HG03196 (cell line): ENCODE measurements around the gene ANKMY2.
A peak's percentile ranks its signal among the peaks of the same experiment; 100 is the strongest.
"Not testable (repeated sequence)": the region's sequence is repeated elsewhere in the genome, so short reads cannot be mapped to it uniquely, and the experiment has no call there.

Source experiments
- ATAC-seq: cut with Tn5 transposase; IDR thresholded peaks from one replicate; pipeline ENCODE4 v1.9.1; 2021; ENCODE audit not compliant: unreplicated experiment

The ANKMY2 gene

DNA sequence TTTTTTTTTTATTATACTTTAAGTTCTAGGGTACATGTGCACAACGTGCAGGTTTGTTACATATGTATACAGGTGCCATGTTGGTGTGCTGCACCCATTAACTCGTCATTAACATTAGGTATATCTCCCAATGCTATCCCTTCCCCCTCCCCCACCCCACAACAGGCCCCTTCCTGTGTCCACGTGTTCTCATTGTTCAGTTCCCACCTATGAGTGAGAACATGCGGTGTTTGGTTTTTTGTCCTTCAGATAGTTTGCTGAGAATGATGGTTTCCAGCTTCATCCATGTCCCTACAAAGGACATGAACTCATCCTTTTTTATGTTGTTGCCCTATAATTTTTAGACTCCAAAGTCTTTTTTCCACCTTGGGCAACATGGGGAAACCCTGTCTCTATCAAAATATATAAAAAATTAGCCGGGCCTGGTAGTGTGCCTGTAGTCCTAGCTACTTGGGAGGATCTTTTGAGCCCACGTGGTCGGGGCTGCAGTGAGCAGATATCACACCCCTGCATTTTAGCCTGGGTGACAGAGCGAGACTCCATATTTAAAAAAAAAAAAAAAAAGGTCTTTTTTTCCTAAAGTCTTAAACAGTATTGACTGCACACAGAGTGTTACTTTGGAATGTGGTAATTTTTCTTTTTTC, 14.4 kb upstream of the ANKMY2 start:
- ATAC-seq, result not testable (repeated sequence)

DNA sequence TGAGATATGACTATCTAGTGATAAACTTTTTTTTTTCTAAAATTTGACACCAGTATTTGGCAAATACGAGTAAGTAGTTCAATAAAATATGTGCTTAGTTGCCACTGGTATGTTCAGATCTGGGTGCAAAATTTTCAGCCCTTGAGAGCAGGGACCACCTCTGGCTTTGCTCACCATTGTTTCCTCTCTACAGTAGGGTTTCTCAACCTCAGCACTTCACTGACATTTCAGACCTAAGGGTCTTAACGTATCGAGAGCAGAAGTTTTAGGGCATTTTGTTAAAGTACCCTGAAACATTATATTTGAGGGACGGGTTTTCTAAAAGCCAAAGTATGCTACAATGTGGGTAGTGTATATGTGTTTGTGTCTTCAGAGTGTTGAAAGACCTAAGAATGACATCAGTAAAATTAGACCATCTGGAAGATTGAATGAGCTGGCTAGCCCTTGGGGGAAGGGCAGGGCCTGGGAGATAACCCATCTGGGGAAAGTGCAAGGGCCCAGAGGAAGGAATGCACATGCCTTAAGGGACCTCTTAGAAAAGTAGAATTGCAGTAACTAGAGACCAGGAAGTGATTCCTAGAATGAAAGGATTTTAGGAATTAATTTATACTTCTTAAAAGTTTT, 12.2 kb upstream of the ANKMY2 start:
- ATAC-seq, result no peak

DNA sequence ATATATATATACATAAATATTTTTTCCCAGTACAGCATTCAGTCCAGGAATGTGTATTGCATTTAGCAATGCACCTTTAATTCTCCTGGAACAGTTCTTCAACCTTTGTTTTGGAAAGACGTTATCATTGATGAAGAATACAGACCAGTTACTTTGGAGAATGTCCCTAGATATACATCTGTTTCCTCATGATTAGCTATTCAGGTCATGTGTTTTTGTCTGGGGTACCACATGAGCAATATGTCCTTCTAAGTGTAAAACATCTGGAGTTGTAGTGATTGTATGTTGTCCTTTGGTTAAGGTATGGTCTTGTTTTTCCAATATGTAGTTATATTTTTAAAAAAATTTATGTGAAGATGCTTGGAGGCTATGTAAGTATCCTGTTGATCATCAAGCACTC, 10.6 kb upstream of the ANKMY2 start:
- ATAC-seq, result no peak

DNA sequence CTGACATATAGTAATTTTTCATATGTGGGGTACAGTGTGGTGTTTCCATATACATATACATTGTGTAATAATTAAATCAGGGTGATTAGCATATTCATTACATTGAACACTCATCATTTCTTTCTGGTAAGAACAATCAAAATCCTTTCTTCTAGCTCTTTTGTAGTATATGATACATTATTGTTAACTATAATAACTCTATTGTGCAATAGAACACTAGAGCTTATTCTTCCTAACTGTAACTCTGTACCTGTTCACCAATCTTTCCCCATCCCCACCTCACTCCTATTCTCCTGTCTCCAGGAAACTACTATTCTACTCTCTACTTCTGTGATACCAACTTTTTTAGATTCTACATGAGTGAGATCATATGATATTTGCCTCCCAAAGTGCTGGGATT, 9.8 kb upstream of the ANKMY2 start:
- ATAC-seq, result no peak

DNA sequence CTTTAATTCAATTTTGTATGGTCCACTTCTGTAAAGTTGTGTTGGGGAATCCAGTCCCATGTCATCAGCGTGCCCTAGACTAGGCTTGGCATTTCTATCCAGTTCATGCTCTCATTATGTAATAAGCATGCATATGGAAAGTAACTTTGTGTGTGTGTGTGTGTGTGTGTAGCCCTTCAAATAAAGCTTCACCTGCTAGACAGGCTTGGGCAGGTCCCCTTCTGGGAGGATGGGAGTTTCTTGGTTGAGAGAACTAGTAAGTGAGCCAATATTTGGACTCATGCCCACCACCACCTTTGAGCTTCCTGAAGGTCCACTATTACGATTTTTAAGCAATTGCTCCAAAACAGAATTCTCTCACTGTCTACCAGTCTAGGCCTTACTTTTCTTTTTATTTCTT, 7.3 kb upstream of the ANKMY2 start:
- no peak for ATAC-seq

DNA sequence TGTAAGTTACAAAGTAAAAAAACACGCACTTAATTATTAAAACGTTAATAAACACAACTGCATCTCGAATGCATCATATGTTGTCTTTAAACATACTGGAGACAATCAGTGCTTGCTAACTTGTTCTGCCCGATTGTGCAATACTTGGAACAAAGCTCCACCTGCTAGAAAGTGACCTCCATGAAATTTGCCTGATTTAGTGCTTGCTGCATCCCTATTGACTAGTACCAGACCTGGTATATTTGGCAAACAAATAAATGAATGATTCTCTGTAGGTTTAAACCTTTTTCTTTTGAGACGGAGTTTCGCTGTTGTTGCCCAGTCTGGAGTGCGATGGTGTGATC, 6.7 kb upstream of the ANKMY2 start:
- ATAC-seq, result no peak

DNA sequence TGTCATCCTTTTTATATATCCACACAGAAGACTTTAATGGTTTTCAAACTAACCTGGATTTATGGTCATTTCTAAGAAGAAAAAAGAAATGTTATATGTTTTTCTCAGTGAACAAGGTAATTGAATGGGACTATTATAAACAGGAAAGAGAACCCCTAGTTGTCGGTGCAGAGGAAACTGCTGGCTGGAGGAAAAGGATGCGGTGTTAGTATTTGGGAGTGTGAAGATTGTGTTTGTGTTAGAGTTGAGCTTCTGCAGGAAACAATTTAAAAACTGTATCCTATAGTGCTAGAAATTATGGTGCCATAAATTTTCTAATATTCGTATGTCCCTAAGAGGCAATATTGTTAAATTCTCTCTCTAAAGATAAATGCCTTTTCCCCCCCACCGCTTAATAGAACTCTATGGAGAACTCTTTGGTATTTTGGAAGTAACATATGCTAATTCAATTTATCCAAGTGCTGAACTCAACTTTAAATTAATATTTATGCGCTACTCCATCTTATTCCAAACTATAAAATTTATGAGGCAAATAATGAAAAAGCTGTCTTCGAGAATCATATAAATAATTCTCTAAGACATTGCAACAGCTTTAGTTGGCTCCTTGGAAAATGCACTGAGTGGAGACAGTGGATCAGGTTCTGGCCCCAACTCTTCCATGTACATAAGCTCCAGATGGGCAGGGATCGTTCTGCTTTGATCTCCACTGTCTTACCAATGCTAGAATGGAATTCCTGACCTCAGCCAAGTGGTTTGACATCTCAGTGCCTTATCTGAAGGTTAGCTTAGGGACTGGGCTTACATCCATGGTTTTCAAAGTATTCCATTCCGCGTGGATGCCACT, 6.1 kb upstream of the ANKMY2 start:
- ATAC-seq, result no peak

DNA sequence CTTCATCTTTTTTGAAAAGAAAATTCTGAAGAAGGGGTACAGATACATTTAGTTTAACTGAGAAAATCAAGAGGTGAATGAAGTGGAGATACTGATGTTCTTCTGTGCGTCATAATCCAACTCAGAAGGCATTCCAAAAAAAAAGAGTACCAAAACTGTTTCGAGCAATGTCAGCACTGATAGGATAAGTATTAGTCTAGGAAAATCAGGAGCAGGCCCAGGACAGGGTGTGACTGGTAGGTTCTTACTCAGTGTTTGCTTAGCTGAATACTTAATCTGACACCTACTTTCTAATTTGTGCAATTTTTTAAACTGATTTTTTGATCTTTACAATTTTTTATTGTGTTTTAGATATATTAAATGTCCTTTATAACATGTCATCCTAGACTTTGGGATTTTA, 4.7 kb upstream of the ANKMY2 start:
- no peak for ATAC-seq

DNA sequence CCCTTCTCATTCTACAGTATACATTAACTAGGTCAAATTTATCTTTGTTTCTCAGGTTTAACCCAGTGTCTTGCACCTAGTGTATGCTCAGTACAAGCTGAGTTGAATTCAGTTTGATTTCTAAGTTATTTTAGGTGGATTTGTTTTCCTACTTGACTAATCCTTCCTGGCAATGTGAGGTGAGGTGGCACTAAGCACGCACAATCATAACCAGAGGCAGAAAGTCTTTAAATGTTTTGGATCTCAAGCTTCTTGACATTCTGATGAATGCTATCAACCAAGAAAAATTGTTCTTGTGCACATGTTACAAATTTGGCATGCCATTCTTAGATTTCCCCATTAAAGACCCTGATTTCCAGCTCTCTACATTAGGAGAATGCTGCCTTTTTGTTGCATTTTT, 3.6 kb upstream of the ANKMY2 start:
- no peak for ATAC-seq

DNA sequence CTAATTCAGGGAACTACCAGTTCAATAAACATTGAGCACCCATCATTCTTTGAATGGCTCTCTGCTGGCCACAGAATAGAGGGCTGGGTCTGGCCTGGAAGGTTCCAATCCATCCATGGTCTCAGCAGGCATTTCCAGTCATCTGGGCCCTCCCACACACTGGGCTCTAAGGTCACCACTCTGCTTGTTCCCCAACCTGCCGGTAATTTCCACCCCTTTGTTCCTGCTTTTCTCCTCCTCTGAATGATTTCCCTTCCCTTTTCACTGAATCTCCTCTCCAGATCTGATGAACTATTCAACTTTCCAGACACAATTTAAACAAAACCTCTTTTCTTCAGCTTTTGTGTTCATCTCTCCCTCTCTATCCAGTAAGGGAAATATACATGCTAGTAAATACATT, 3.0 kb upstream of the ANKMY2 start:
- no peak for ATAC-seq

DNA sequence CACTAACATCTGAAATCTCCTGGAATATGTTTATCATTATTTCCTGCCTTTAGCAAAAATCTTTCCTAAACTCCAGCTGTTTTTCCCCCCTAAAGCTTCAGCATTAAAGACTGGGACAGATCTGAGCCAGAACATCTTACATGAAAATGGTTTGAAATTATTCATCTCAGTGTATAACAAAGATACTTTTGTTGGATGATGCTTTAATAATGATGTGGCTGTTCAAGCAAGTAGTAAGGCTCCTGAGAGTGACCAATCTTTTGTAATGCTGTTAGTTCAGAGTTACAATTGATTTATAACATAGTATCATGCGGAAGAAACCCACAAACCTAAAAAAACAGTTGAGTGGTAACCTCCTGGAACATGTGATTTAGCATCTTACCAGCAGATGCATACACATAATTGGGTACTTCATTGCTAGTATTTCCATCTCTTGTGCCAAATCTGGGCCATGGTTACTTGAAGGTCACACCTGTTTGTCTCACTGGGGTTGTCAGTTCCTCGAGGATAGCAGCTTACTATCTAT, 1.9 kb upstream of the ANKMY2 start:
- no peak for ATAC-seq

DNA sequence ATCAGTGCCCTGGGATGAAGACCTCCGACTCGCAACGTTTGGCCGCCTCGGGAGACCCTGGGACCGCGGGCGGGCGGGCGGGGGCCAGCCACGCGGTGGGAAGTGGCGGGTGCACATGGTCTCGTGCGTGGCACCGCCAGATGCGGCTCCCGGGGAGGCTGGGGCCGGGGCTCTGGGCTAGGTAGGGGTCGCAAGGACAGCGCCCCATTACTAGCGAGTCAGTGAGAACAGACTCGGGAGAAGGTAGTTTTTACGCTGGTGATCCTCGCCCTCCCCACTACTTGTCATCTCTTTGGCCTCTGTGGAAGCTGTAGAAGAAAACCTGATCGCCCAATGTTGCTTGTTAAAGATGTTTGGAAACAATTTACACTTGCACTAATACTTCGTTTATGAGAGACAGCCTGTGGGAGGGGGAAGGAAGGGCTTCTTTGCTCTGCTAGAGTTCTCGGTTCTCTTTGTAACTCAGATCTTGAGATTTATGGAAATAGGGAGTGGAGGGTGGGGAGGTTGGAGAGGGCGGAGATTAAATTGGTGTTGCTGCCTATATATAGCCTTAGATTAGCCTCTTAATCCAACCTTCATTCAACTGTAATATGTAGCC, 1.0 kb upstream of the ANKMY2 start:
- ATAC-seq, result no peak

DNA sequence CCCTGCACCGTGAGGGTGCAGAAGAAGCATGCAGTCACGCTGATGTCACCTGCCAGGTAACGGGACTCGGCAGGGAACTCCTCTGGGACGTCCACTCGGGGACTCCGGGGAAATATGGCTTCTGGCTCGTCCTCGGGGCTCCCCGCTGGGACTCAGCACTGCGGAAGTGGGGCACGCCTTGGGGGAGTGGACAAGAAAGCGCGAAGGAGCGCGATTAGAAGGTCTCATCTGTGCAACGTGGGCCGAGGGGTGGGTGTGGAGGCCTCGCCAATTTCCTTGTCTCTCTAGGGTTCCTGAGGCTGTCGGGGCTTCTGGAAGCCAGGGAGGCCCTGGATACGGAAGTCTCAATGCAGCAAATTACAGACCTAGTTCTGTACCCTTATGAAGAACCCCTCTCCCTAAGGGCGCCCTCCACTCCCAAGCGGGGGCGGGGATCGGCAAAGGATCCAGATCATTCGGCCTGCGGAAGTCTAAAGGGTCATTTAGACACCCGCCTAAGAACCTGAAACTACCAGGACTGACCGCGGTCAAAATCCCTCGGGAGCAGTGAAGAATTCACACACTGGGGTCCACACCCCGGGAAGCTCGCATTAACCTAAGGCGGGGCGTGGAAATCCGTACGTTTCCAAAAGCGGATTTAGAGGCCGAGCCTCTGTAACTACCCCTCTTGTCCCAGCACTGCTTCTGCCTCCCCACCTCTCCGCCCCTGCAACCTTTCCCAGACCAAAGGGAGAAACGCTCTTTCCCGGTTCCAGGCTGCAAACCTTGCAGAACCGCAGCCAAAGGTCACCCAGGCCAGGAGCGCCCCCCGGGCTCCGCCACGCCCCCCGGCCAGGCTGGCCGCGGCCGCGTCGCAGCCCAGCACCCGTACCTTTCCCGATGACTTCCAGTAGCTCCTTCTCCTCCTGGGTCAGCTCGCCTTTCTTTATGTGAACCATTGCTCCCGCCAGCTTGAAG, 640 bp downstream of the ANKMY2 start:
- peak; percentile 3 for ATAC-seq

DNA sequence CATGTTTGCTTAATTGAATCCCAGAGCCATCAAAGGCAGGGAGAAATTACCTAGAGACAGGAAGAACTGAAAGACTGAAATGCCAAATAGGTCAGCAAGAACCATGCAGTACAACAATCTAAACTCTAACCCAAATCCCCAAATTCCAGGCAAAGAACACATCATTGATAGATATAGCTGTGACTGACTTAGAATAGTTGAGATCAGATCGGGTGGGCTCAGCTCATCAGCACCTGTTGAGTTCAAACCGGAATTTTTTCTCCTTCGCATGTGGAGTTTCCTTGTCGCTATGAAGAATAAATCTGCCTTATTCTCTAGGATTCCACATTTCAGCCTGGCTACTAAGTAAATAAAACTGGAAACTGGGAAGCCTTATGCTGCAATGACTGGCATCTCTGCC, 1.4 kb downstream of the ANKMY2 start:
- no peak for ATAC-seq

DNA sequence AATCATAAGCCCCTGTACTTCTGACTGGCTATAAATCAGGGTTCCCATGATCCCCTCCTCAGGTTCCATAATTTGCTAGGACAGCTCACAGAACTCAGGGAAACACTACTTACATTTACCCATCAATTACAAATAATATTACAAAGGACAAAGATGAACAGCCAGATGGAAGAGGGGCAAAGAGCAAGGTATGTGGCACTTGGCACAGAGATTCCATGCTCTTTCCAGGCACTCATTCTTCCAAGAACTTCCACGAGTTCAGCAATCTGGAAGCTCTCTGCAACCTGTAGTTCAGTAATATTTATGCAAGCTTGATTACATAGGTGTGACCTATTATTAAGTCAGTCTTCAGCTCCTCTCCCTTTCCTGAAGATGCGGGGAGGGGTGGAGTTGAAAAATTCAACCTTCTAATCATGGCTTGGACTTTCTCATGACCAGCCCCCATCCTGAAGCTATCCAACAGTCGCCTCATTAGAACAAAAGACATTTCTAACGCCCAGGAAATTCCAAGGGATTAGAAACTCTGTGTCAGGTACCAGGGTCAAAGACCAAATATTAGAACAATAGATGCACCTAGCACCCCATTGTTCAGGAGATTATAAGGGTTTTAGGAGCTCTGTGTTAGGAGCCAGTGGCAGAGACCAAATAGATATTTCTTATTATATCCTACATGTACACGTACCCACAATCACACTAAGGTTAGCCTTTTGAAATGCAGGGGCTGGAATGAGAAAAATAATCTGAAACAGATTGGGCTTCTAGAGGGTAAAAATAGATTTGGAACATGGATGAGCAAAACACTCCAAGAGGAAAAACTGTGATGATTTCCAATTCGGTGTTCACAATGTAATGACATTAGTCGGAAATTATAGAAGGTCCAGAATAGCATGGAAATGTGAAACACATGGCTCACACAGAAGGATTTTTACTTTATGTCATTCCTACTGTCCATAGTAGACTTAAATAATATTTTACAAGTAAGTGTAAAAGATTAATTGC, 7.0 kb downstream of the ANKMY2 start:
- no peak for ATAC-seq

DNA sequence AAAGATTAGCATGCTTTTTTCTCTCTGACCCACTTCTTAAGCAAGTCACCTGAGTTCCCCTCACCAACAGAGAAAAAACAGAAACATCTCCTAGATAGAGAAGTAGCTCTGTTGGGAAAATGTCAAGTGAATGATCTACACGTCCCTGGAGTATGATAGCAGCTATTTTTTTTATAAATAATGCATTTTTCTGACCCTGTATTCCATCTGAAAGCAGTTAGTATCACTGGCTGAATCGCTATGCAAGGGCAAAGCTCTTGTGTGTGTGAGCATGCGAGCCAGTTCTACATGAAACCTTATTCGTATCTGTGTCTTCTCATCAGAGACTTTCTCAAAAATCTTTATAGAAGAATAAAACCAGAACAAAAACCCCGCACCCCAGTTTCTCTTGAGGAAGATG, 8.2 kb downstream of the ANKMY2 start:
- no peak for ATAC-seq

DNA sequence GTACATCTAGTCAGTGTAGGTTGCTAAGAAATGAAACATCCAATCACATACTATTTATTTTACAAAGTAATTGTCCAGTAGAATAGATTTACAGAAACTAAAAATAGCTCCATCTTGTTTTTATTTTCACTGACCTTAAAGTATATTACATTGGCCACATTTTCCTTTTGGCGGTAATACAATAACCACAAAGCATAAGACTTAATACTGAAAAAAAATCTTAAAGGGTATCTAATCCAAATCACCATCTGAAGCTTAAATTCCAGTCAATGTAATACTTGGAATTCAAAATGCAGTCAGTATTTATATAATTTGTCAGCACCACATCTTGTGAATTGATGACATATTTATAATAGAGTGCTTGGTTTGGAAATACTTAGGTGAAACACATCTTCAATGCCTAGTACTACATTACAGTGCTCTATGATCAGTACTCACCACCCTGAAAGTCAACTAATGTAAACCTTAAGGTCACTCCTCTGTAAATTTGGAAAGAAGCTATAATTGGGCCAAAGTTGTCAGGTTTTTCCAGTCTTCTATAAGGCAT, 8.9 kb downstream of the ANKMY2 start:
- no peak for ATAC-seq

DNA sequence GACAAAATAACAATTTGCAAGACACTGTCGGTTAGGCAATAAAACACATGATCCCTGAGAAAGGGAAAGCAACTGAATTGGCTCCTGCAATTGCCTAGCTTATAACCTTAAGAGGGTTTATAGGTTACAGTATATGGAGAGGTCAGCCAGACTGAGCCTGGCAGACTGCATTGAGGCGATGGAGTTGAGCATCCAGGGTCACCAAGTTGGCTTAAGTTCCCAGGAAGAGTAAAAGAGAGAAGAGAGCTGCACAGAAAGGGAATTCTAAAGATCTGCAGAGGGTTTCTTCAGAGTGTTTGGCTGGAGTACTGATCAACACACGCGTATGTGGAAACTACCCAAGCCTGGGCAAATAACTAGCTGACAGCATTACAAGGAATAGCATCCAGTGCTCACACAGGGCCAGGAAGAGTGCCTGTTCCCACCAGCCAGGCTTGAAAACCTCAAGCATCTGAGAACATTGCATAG, 11.2 kb downstream of the ANKMY2 start:
- ATAC-seq, result no peak

DNA sequence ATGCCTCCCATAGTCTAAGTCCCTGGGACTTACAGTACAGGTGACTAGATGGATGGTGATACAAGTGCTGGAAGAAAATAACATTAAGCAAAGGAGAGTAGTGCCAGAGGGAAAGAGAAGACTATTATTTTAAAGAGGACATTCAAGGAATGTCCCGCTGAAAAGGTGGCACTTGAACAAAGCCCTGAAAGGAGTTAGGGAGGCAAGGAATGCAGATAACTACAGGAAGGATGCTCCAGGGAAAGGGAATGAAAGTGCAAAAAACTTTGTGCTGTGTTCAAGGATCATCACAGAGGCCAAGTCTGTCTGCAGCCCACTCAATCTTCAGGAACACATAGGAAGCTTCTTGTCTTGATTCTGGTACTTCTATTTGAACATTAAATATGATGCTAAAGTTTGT, 14.9 kb downstream of the ANKMY2 start:
- ATAC-seq, result no peak
